GM21515 (cell line): Measurements from ENCODE around the gene PCED1B.
"Not testable (repeated sequence)": the region's sequence is repeated elsewhere in the genome, so short reads cannot be mapped to it uniquely, and the experiment has no call there.

Experiments used
- ATAC-seq: cut with Tn5 transposase; IDR thresholded peaks from one replicate; pipeline ENCODE4 v1.9.1; 2021; ENCODE audit not compliant: unreplicated experiment

The PCED1B gene

DNA sequence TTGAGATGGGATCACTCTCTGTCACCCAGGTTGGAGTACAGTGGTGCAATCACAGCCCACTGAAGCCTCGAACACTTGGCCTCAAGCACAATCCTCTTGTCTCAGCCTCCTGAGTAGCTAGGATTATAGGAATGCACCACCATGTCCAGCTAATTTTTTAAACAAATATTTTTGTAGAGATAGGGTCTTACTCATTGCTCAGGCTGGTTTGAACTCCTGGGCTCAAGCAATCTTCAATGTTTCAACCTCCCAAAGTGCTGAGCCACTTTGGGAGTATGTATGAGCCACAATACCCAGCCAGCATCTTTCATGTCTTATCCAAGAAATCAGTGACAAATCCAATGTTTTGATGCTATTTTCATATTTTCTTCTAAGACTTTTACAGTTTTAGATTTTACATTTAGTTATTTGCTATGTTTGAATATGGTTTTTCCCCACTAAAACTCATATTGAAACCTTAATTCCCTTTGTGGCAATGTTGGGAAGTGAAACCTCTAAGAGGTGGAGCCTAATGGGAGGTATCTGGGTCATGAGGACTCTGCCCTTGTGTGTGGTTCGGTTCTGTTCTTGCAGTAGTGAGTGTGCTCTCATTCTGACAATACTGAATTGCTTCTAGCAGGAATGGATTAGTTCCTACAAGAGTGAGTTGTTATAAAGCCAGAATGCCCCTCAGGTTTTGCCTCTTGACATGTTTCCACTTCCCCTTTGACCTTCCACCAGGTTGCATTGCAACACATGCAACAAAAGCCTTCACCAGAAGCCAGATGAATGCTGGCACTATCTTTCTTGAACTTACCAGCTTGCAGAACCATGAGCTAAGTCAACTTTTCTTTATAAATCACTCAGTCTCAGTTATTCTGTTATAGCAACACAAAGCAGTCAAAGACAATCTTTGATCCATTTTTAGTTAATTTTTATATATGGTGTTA is 81.2 kb downstream of the PCED1B start:
- ATAC-seq = no peak

DNA sequence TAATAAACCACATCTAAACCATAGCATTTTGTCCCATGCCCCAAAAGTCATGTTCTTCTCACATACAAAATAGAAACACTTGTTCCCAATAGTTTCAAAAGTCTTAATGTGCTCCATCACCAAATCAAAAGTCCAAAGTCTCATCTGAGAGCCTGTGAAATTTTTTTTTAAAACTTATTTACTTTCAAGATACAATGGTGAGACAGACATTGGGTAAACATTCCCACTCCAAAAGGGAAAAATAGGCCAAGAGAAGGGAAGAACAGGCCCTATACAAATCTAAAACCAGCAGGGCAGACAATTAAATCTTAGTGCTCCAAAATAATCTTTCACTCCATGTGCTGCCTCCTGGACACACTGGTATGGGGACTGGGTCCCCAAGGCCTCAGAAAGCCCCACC is 84.7 kb downstream of the PCED1B start:
- ATAC-seq = no peak

GRCh38 chr12:47164724-47165439 is 85.5 kb downstream of the PCED1B start:
- no peak for ATAC-seq

GRCh38 chr12:47165934-47166333 is 86.5 kb downstream of the PCED1B start:
- ATAC-seq = no peak

DNA sequence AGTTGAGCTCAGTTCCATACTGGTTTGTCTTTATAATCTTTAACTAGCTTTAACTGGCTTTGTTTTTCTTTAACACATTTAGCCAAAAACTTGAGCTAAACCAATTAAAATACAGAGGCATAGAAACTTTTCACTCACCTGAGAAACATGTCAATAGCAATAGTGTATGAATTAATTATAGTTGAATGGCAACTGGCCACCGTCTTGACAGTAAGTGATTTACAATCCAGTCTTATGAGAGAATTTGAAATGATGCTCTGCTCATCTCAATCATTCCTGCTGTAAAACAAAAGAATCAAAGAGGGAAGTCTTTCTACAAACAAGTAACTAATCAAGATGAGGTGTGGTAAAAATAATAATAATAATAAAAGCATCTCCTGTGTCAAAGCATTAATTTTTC is 86.9 kb downstream of the PCED1B start:
- no peak for ATAC-seq

DNA sequence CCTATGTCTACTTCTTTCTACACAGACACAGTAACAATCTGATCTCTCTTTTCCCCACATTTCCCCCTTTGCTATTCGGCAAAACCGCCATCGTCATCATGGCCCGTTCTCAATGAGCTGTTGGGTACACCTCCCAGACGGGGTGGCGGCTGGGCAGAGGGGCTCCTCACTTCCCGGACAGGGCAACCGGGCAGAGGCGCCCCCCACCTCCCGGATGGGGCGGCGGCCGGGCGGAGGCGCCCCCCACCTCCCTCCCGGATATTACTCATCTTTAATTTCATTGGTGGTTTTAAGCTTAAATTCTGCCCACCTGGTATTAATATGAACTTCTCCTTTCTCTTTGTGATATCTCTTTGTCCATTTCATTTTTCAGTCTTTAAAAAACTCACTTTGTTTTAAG is 90.9 kb downstream of the PCED1B start:
- not testable (repeated sequence) for ATAC-seq

DNA sequence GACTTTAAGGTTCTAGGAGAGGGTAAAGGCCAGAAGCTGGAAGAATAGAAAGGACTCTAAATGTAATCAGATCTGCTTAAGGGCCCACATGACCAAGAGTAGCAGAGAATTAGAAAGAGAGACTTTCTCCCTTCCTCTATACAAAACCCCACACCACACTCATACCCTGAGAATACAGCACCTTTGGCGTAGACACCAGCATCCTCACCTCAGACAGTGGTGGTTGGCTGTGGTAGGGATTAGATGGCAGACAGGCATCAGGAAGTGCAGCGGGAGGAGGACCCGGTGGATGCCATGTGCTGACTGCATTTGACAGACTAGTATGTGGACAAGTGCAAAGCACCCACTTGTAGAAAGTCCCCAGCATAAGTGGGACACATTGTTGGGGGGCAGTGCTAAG is 98.6 kb downstream of the PCED1B start:
- no peak for ATAC-seq

DNA sequence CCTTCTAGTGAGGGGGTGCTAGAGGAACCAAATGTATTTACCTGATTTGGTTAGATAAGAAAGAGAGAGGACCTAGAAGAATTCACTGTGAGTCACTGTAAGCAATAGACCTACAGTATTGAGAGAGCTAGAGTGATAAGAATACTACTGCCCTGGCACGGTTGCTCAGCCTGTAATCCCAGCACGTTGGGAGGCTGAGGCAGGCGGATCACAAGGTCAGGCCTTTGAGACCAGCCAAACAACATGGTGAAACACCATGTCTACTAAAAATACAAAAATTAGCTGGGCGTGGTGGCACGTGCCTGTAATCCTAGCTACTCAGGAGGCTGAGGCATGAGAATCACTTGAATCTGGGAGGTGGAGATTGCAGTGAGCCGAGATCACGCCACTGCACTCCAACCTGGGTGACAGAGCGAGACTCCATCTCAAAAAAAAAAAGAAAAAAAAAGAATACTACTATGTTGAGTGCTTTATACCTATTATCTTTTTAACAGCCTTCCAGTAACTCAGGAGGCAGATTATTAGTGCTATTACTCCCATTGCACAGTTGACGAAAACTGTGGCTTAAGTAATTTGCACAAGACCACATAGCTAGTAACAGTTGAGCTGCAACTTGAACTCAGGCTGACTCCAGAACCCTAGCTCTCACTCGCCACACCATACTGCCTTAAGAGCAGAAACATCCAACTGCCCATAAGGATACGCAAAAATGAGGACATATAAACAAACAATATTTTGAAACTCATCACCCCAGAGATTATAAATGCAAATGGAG is 102.9 kb downstream of the PCED1B start:
- not testable (repeated sequence) for ATAC-seq

DNA sequence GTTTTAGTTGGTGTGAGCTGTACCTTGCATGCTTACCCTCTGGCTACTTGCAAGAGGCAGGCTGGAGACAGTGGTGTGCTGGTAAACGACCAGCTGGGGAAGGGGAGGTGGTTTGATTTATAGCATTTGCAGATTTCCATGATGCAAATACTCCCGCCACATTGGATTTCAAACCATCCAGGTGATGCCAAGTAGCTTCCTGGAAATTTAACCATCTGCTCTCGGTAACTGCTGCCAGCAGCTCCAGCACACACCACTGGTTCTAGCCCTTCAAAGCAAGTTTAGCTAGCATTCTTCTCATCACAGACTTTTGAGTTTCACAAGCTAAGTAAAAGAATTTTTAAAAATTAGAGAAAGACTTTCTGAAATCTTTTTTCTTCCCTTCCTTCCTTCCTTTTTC is 104.8 kb downstream of the PCED1B start:
- ATAC-seq = no peak

DNA sequence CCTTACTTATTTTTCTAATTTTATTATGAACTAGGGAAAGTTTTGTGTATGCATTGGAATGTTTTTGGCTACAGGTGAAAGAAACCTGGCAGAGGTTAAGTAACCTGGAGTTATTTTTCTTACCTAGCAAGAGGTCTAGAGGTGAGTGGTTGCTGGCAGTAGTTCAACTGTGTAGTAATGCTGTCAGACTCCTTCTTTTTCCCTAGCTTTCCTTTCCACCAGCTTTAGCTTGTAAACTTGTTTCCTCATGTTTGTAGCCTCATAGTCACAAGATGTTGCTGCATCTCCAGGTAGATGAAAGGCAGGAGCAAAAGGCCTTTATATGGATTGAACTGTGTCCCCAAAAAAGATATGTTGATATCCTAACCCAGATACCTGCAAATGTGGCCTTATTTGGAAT is 105.4 kb downstream of the PCED1B start:
- ATAC-seq = no peak

DNA sequence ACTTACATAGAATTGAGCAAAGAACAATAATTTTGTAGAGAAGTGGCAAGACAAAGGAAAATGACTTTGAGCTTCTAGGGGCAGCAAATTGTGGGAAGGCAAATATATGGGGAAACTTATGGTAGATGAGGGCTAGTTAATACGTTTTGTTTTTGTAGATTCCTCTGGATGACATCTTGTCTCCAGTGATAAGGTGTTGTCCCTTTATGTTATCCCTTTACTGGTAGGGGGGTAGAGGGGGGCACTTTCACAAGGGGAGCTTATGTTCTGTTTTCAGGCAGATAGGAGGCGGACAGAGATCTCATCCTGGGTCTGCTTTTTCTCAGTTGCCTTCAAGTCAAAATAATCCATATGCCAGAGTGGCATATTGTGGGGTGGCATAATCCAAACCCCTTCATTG is 106.8 kb downstream of the PCED1B start:
- no peak for ATAC-seq

GRCh38 chr12:47188576-47189441 is 109.4 kb downstream of the PCED1B start:
- ATAC-seq = no peak

DNA sequence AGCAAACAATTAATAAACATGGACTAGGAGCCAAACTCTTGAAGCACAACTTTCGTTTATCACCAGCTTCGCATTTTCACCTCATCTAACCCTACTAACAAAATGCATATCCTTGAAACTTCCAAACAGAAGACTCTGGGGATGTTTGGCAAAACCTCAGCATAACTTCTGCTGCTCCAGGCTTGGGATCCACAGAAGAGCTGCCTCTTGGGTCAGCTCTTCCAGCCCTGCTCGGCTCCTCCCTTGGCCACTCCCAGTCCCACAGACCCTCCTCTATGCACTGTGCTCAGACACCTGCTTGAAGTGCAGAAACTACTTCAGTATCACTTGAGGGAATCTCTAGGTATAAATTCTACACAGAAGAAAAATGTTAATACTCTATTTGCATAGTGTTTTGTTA is 110.3 kb downstream of the PCED1B start:
- ATAC-seq = no peak

GRCh38 chr12:47190271-47190750 is 110.9 kb downstream of the PCED1B start:
- ATAC-seq = no peak

DNA sequence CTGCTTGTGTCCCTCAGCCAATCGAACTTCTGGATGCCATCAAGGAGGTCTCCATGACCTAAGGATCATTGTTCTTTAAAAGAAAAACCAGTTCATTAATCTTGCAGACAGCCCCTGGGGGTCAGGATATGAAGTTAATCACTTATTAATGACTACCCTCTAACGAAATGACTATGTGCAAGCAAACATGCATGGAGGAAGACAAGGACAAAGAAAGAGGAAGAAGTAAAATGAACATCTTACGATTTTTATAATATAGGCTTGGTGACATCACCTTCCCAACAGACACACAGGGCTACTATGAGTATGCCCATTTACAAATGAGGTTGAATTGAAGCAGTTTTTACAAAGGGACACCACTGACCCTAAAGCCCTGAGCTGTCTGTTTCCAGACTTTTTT is 111.5 kb downstream of the PCED1B start:
- ATAC-seq = no peak

DNA sequence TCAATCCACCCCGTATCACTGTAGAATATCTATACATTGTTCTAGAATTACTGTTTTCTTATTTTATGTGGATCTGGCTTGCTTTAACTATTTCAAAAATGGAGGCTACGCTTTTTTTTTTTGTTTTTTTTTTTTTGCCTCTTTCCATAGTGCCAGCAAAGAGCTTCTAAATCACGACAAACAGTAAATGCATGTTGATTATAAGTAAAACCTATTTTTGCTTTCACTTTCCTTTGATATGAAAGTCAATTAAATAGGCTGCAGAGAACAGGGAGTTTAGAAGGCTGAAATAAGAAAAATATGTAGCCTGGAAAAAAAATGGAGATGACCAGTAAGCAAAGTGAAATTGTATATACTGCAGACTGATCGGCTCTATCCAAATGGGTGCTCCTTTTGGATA is 112.6 kb downstream of the PCED1B start:
- no peak for ATAC-seq

- no peak for ATAC-seq
Measured at GRCh38 chr12:47193066-47193465, 113.6 kb downstream of the PCED1B start.

DNA sequence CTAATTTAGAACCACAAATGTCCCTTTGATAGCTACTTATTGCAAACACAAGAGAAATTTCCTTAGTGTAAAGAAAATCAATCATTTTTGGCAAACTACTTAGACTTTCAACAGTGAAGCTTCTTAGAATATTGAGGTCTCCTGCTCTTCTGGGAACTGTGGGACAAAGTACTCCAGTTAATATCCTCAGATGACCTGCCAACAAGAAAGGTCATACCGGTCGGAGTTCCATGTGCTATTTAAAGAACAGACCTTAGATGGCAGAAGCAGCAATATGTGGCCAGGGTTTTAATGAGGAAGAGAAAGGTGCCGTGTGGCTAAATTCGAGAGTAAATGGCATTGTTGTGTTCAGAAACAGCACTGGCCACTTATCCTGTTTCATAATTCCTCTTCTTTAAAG is 115.1 kb downstream of the PCED1B start:
- ATAC-seq = no peak

DNA sequence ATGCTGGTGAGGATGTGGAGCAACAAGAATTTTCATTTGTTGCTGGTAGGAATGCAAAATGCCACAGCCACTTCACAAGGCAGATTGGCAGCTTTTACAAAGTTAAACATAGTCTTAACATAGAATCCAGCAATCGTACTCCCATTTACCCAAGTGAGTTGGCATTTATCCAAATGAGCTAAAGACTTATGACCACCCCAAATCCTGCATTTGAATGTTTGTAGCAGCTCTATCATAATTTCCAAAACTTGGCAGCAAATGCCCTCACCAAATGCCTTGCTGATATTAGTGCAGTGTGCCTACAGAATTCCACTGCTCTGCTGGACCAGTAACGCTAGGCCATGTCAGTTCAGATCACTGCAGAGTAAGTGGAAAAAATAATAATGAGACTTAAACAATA is 121.0 kb downstream of the PCED1B start:
- no peak for ATAC-seq

DNA sequence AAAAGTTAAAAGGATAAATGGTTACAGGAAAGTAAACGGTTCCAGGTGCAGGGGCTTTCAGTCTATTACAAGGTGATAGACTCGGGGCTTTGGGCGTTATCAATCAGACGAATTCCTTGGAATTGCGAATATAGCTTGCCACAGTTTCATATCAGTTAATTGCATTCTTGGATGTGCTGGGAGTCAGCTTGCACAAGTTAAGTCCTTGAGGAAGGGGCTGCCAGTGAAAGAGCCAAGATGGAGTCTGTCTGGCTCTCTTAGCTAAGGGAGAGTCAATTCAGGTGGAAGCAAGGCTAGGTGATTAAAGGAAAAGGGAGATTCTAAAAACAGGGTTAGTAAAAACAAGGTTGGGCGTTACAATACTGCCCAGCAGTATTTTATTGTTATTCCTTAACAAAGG is 121.8 kb downstream of the PCED1B start:
- ATAC-seq = not testable (repeated sequence)
